Measurements from ENCODE around the gene UPP2.

GRCh38 chr2:158120664-158121641 is 19.3 kb downstream of the UPP2 start:
- TF ChIP-seq CTCF (IDR thresholded peaks at IDR 0.05; ENCODE audit: low read depth, low read length) (no peak), EZH2phosphoT487 (IDR thresholded peaks at IDR 0.05; ENCODE audit: low read depth) (no peak)

Measured in OCI-LY3 (cell line).